Skeletal muscle cell (primary cell): ENCODE results near the gene ARHGEF7.

Source experiments
- DNase-seq: peaks from one replicate; pipeline ENCODE4 v3.0.0-alpha.2; 2010; ENCODE audit warnings: low read depth
- H3K4me3 ChIP-seq: 2 replicates; pipeline ENCODE4 v1.5.1; 2011; ENCODE audit warnings: low read depth, mild to moderate bottlenecking, control low read depth, low read length, moderate library complexity

The ARHGEF7 gene

GRCh38 chr13:111211789-111212516 is 96.8 kb downstream of the ARHGEF7 start:
- H3K4me3 ChIP-seq: no peak overlapping the region
- DNase-seq: no peak

GRCh38 chr13:111212517-111212873 is 97.4 kb downstream of the ARHGEF7 start:
- H3K4me3 ChIP-seq: no peak overlapping the region
- DNase-seq: no peak

- DNase-seq: no peak
- H3K4me3 ChIP-seq: no peak overlapping the region
These were observed 99.0 kb downstream of the ARHGEF7 start for GRCh38 chr13:111213964-111214726.

GRCh38 chr13:111215081-111216047 is 100.3 kb downstream of the ARHGEF7 start:
- no peak for DNase-seq
- no peak overlapping the region for H3K4me3 ChIP-seq

- DNase-seq: no peak
These were observed 101.3 kb downstream of the ARHGEF7 start for GRCh38 chr13:111216166-111216960.

GRCh38 chr13:111217641-111218040 is 102.5 kb downstream of the ARHGEF7 start:
- H3K4me3 ChIP-seq: no peak overlapping the region
- DNase-seq: no peak

More at GRCh38 chr13:111216166-111216960, 101.3 kb downstream of the ARHGEF7 start:
- no peak overlapping the region for H3K4me3 ChIP-seq

GRCh38 chr13:111219280-111219679 is 104.2 kb downstream of the ARHGEF7 start:
- H3K4me3 ChIP-seq: no peak overlapping the region
- peak; percentile 54 for DNase-seq

GRCh38 chr13:111219950-111220349 is 104.8 kb downstream of the ARHGEF7 start:
- no peak for DNase-seq
- H3K4me3 ChIP-seq: no peak overlapping the region

- no peak for DNase-seq
- H3K4me3 ChIP-seq: no peak overlapping the region
These were observed 110.1 kb downstream of the ARHGEF7 start for GRCh38 chr13:111225166-111225565.

GRCh38 chr13:111225810-111226546 is 110.9 kb downstream of the ARHGEF7 start:
- DNase-seq: no peak

GRCh38 chr13:111227405-111227804 is 112.3 kb downstream of the ARHGEF7 start:
- no peak overlapping the region for H3K4me3 ChIP-seq
- DNase-seq: no peak

More at GRCh38 chr13:111225810-111226546, 110.9 kb downstream of the ARHGEF7 start:
- H3K4me3 ChIP-seq: no peak overlapping the region

- no peak overlapping the region for H3K4me3 ChIP-seq
- no peak for DNase-seq
These were observed 113.4 kb downstream of the ARHGEF7 start for GRCh38 chr13:111228262-111229144.

- no peak for DNase-seq
- H3K4me3 ChIP-seq: no peak overlapping the region
These were observed 115.3 kb downstream of the ARHGEF7 start for GRCh38 chr13:111230385-111230930.

- DNase-seq: no peak
- H3K4me3 ChIP-seq: no peak overlapping the region
These were observed 117.1 kb downstream of the ARHGEF7 start for GRCh38 chr13:111232191-111232590.

- no peak overlapping the region for H3K4me3 ChIP-seq
- no peak for DNase-seq
These were observed 118.0 kb downstream of the ARHGEF7 start for GRCh38 chr13:111233080-111233479.

GRCh38 chr13:111239764-111240670 is 124.9 kb downstream of the ARHGEF7 start:
- H3K4me3 ChIP-seq: no peak overlapping the region
- no peak for DNase-seq
